Suprapubic skin (tissue), 3 donors: ENCODE results near the gene KDM5A.

Experiments used
- EP300 ChIP-seq: sonication (generic); formaldehyde crosslinking; IDR thresholded peaks from one replicate; pipeline ENCODE4 v1.6.1; 2017; ENCODE audit warnings: antibody characterized with exemption
- POLR2A ChIP-seq, 2 donors: fragments of 450-650 bp; IDR thresholded peaks; one replicate each; pipeline ENCODE4 v1.6.1; 2017; ENCODE audit warnings: antibody characterized with exemption in 2 of 2, mild to moderate bottlenecking in 2 of 2, moderate library complexity in 2 of 2
- TF ChIP-seq, protein P1 (sequence below), 2 donors: fragments of 200-600 bp in 1 of 2; fragments of 450-650 bp in 1 of 2; sonication (generic) in 1 of 2; IDR thresholded peaks; one replicate each; pipeline ENCODE4 v1.5.1; 2016 to 2019; ENCODE audit warnings: antibody characterized with exemption in 2 of 2, mild to moderate bottlenecking in 1 of 2, moderate library complexity in 1 of 2

GRCh38 chr12:286531-287300 lies 102.4 kb downstream of the KDM5A start:
- TF ChIP-seq POLR2A (IDR thresholded peaks at IDR 0.05), result no peak
- TF ChIP-seq, protein P1, sequence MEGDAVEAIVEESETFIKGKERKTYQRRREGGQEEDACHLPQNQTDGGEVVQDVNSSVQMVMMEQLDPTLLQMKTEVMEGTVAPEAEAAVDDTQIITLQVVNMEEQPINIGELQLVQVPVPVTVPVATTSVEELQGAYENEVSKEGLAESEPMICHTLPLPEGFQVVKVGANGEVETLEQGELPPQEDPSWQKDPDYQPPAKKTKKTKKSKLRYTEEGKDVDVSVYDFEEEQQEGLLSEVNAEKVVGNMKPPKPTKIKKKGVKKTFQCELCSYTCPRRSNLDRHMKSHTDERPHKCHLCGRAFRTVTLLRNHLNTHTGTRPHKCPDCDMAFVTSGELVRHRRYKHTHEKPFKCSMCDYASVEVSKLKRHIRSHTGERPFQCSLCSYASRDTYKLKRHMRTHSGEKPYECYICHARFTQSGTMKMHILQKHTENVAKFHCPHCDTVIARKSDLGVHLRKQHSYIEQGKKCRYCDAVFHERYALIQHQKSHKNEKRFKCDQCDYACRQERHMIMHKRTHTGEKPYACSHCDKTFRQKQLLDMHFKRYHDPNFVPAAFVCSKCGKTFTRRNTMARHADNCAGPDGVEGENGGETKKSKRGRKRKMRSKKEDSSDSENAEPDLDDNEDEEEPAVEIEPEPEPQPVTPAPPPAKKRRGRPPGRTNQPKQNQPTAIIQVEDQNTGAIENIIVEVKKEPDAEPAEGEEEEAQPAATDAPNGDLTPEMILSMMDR (IDR thresholded peaks at IDR 0.05), result no peak
- TF ChIP-seq EP300, result no peak
